HEK293 (cell line): ENCODE measurements around the gene UHMK1.

Experiments used
- CTCF ChIA-PET: fragments of 350-600 bp; formaldehyde crosslinking; extraction: SDS; loops from one replicate; lab custom pipeline; 2021; ENCODE audit warnings: antibody characterized with exemption; lab: Yijun Ruan, JAX
- POLR2A ChIA-PET: fragments of 300-600 bp; formaldehyde crosslinking; extraction: SDS; loops from one replicate; lab custom pipeline; 2020; ENCODE audit warnings: antibody characterized with exemption, inconsistent platforms; lab: Yijun Ruan, JAX
- H3K27ac ChIP-seq: fragments of 200-500 bp; sonication (Bioruptor generic); 2 replicates; pipeline ENCODE4 v1.5.1; 2014; ENCODE audit warnings: low read depth, low read length, control low read depth, inconsistent platforms; ENCODE audit errors: extremely low read depth
- H3K36me3 ChIP-seq, 2 experiments: fragments of 200-500 bp in 1 of 2; sonication (Bioruptor generic) in 1 of 2; 1 replicate in 1 of 2; 2 replicates in 1 of 2; pipeline ENCODE4 v1.5.1; 2014 to 2017; ENCODE audit warnings: inconsistent platforms in 2 of 2, low read length in 2 of 2; ENCODE audit not compliant: control insufficient read depth in 2 of 2, insufficient read depth in 1 of 2
- H3K4me1 ChIP-seq: fragments of 200-500 bp; sonication (Bioruptor generic); 2 replicates; pipeline ENCODE4 v1.5.1; 2014; ENCODE audit warnings: mild to moderate bottlenecking, low read length, inconsistent platforms; ENCODE audit not compliant: control insufficient read depth, insufficient read depth
- H3K4me3 ChIP-seq: 2 replicates; pipeline ENCODE4 v1.5.1; 2011; ENCODE audit warnings: low read depth, mild to moderate bottlenecking, control low read depth, low read length, moderate library complexity
- H3K9me3 ChIP-seq: fragments of 200-500 bp; sonication (Bioruptor generic); 2 replicates; pipeline ENCODE4 v1.5.1; 2014; ENCODE audit warnings: low read depth, low read length, inconsistent platforms; ENCODE audit not compliant: control insufficient read depth, insufficient read depth
- BCL11A ChIP-seq: fragments of 450-650 bp; formaldehyde crosslinking; IDR thresholded peaks from 2 replicates; pipeline ENCODE4 v1.5.1; 2016; ENCODE audit warnings: low read depth, missing biosample characterization, missing genetic modification characterization
- PRDM1 ChIP-seq: fragments of 450-650 bp; formaldehyde crosslinking; IDR thresholded peaks from 2 replicates; pipeline ENCODE4; 2016; ENCODE audit warnings: missing biosample characterization, missing genetic modification characterization
- SETDB1 ChIP-seq: IDR thresholded peaks from one replicate; pipeline ENCODE4 v1.6.1; 2017; ENCODE audit warnings: mild to moderate bottlenecking, low read length, moderate library complexity, mixed read lengths; ENCODE audit not compliant: insufficient read length
- ZBTB11 ChIP-seq: fragments of 450-650 bp; formaldehyde crosslinking; conservative IDR thresholded peaks from 2 replicates; pipeline ENCODE4 v1.5.1; 2016; ENCODE audit warnings: low read depth, missing biosample characterization, missing genetic modification characterization
- ZBTB26 ChIP-seq: fragments of 450-650 bp; formaldehyde crosslinking; optimal IDR thresholded peaks from 2 replicates; pipeline ENCODE3; 2016; ENCODE audit warnings: missing biosample characterization, mild to moderate bottlenecking, missing genetic modification characterization
- ZBTB8A ChIP-seq: fragments of 450-650 bp; formaldehyde crosslinking; IDR thresholded peaks from 2 replicates; pipeline ENCODE4 v1.5.1; 2016; ENCODE audit warnings: missing biosample characterization, missing genetic modification characterization
- ZFP41 ChIP-seq: fragments of 450-650 bp; formaldehyde crosslinking; IDR thresholded peaks from 2 replicates; pipeline ENCODE4 v1.5.1; 2016; ENCODE audit warnings: missing biosample characterization, missing genetic modification characterization, borderline replicate concordance
- ZNF10 ChIP-seq: fragments of 450-650 bp; formaldehyde crosslinking; IDR thresholded peaks from 2 replicates; pipeline ENCODE4 v1.5.1; 2017; ENCODE audit warnings: missing biosample characterization, missing genetic modification characterization
- ZNF114 ChIP-seq: fragments of 450-650 bp; formaldehyde crosslinking; IDR thresholded peaks from 2 replicates; pipeline ENCODE4 v1.5.0; 2017; ENCODE audit warnings: missing biosample characterization, missing genetic modification characterization
- ZNF2 ChIP-seq: fragments of 450-650 bp; formaldehyde crosslinking; IDR thresholded peaks from 2 replicates; pipeline ENCODE4 v1.5.1; 2016; ENCODE audit warnings: missing biosample characterization, missing genetic modification characterization
- ZNF341 ChIP-seq: fragments of 450-650 bp; formaldehyde crosslinking; IDR thresholded peaks from 2 replicates; pipeline ENCODE4; 2016; ENCODE audit warnings: low read depth, missing biosample characterization, missing genetic modification characterization
- ZNF350 ChIP-seq: fragments of 450-650 bp; formaldehyde crosslinking; IDR thresholded peaks from 2 replicates; pipeline ENCODE4 v1.5.0; 2017; ENCODE audit warnings: missing biosample characterization, mild to moderate bottlenecking, missing genetic modification characterization
- ZNF37A ChIP-seq: fragments of 450-650 bp; IDR thresholded peaks from 2 replicates; pipeline ENCODE4 v1.5.1; 2018; ENCODE audit warnings: missing biosample characterization, missing genetic modification characterization
- ZNF624 ChIP-seq: fragments of 450-650 bp; formaldehyde crosslinking; IDR thresholded peaks from 2 replicates; pipeline ENCODE4 v1.5.1; 2017; ENCODE audit warnings: missing biosample characterization, missing genetic modification characterization
- ZNF701 ChIP-seq: fragments of 450-650 bp; formaldehyde crosslinking; IDR thresholded peaks from 2 replicates; pipeline ENCODE4 v1.5.1; 2016; ENCODE audit warnings: missing biosample characterization, missing genetic modification characterization
- ZNF792 ChIP-seq: fragments of 450-650 bp; formaldehyde crosslinking; IDR thresholded peaks from 2 replicates; pipeline ENCODE4 v1.5.1; 2016; ENCODE audit warnings: missing biosample characterization, missing genetic modification characterization
- ZNF830 ChIP-seq: fragments of 450-650 bp; IDR thresholded peaks from 2 replicates; pipeline ENCODE4 v1.5.0; 2018; ENCODE audit warnings: missing biosample characterization, missing genetic modification characterization, low read depth, mild to moderate bottlenecking, moderate library complexity
- ZNF843 ChIP-seq: fragments of 450-650 bp; formaldehyde crosslinking; IDR thresholded peaks from 2 replicates; pipeline ENCODE4 v1.5.1; 2016; ENCODE audit warnings: missing biosample characterization, missing genetic modification characterization
- ZSCAN16 ChIP-seq: fragments of 450-650 bp; formaldehyde crosslinking; IDR thresholded peaks from 2 replicates; pipeline ENCODE4 v1.5.1; 2016; ENCODE audit warnings: missing biosample characterization, missing genetic modification characterization
- TF ChIP-seq, protein P1 (sequence below): fragments of 450-650 bp; formaldehyde crosslinking; IDR thresholded peaks from 2 replicates; pipeline ENCODE4 v1.5.1; 2016; ENCODE audit warnings: missing biosample characterization, missing genetic modification characterization
- TF ChIP-seq, protein P2 (sequence below): sonication (generic); formaldehyde crosslinking; IDR thresholded peaks from 2 replicates; pipeline ENCODE4 v1.8.1; 2022; ENCODE audit warnings: mild to moderate bottlenecking, moderate library complexity, missing genetic modification reagents
- TF ChIP-seq, protein P3 (sequence below): fragments of 450-650 bp; formaldehyde crosslinking; IDR thresholded peaks from 2 replicates; pipeline ENCODE4 v1.5.1; 2017; ENCODE audit warnings: missing biosample characterization, missing genetic modification characterization
- TF ChIP-seq, protein P4 (sequence below): fragments of 450-650 bp; formaldehyde crosslinking; IDR thresholded peaks from 2 replicates; pipeline ENCODE4 v1.5.1; 2016; ENCODE audit warnings: missing biosample characterization, missing genetic modification characterization

Gene UHMK1

DNA sequence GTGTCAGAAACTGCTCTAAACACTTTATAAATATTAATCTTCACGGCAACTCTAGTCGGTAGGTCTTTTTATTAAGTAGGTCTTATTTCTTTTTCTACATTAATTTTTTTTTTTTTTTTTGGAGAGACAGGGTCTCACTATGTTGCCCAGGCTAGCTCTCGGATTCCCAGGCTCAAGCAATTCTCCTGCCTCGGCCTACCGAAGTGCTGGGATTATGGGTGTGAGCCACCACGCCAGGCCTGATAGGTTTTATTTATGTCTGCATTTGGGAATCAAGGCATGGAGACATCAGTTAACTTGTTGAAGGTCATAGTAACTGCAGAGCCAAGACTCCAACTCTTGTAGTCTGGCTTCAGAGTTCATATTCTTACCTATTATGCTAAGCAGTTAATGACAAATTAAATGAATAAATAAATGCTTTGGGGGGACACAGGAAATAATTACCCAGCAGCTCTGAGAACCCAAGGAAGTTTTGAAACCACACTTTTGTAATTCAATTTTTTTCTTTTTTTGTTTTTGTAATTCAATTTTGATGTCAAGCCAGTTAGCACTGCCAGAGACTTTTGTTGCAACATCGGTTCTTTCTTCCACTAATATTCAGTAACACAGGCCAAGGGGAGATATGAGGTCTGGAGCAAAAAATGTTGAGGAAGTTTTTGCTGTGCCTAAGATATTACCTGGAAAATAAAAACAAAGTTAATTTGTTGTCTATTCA lies 54.5 kb downstream of the UHMK1 start:
- ChIA-PET CTCF (interaction anchor here (0.6 kb wide), 1 partner anchor 555 kb away, joined by 3 read pairs; no protein-coding TSS in a partner anchor), POLR2A (no interaction called here)
- no peak overlapping the region for H3K4me3 ChIP-seq
- no peaks in the 10 kb centered on the region for H3K36me3 ChIP-seq
- H3K27ac ChIP-seq = no peak overlapping the region
- no peaks in the 10 kb centered on the region for H3K4me1 ChIP-seq
- TF ChIP-seq SETDB1 (no peak), ZBTB26 (no peak), ZBTB8A (tag by site-specific recombination) (no peak), ZNF2 (no peak), ZFP41 (no peak), PRDM1 (tag by site-specific recombination) (no peak), BCL11A (tag by site-specific recombination) (no peak), ZNF792 (tag by site-specific recombination) (no peak), ZNF843 (tag by site-specific recombination) (no peak), ZNF350 (no peak), ZNF701 (no peak), ZSCAN16 (tag by site-specific recombination) (no peak)
- TF ChIP-seq, protein P1, sequence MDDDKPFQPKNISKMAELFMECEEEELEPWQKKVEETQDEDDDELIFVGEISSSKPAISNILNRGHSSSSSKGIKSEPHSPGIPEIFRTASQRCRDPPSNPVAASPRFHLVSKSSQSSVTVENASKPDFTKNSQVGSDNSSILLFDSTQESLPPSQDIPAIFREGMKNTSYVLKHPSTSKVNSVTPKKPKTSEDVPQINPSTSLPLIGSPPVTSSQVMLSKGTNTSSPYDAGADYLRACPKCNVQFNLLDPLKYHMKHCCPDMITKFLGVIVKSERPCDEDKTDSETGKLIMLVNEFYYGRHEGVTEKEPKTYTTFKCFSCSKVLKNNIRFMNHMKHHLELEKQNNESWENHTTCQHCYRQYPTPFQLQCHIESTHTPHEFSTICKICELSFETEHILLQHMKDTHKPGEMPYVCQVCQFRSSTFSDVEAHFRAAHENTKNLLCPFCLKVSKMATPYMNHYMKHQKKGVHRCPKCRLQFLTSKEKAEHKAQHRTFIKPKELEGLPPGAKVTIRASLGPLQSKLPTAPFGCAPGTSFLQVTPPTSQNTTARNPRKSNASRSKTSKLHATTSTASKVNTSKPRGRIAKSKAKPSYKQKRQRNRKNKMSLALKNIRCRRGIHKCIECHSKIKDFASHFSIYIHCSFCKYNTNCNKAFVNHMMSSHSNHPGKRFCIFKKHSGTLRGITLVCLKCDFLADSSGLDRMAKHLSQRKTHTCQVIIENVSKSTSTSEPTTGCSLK = no peak
- TF ChIP-seq, protein P2, sequence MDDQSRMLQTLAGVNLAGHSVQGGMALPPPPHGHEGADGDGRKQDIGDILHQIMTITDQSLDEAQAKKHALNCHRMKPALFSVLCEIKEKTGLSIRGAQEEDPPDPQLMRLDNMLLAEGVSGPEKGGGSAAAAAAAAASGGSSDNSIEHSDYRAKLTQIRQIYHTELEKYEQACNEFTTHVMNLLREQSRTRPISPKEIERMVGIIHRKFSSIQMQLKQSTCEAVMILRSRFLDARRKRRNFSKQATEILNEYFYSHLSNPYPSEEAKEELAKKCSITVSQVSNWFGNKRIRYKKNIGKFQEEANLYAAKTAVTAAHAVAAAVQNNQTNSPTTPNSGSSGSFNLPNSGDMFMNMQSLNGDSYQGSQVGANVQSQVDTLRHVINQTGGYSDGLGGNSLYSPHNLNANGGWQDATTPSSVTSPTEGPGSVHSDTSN = no peak
- H3K9me3 ChIP-seq = no peaks in the 10 kb centered on the region

DNA sequence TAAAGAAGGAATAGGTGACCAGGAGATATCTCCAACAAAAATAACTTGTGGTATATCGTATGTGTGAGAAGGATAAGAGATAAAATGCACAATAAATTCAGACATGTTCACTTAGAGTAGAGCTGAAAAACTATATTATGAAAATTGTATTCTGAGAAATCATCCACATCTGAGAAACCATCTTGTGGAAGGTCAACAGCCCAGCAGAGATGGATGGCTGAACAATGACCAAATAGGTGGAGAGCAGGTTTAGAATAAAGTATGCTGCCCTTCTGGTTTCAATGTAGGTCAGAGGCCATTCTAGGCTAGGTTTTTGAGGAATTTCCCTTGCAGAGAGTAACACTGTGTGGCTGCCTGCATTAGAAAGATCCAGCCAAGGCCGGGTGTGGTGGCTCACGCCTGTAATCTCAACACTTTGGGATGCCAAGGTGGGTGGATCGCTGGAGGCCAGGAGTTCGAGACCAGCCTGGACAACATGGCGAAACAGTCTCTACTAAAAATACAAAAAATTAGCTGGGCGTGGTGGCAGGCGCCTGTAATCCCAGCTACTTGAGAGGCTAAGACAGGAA lies 55.1 kb downstream of the UHMK1 start:
- CTCF ChIA-PET = no interaction called here
- no peak overlapping the region for H3K27ac ChIP-seq
- TF ChIP-seq, protein P3, sequence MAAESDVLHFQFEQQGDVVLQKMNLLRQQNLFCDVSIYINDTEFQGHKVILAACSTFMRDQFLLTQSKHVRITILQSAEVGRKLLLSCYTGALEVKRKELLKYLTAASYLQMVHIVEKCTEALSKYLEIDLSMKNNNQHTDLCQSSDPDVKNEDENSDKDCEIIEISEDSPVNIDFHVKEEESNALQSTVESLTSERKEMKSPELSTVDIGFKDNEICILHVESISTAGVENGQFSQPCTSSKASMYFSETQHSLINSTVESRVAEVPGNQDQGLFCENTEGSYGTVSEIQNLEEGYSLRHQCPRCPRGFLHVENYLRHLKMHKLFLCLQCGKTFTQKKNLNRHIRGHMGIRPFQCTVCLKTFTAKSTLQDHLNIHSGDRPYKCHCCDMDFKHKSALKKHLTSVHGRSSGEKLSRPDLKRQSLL (tag by site-specific recombination) = no peak
- no peak for TF ChIP-seq ZNF624 (tag by site-specific recombination)
- TF ChIP-seq ZNF830 (tag by site-specific recombination) = no peak
- TF ChIP-seq ZNF10 = no peak
- no peak for TF ChIP-seq ZNF341 (tag by site-specific recombination)
- no peak for TF ChIP-seq ZNF114 (tag by site-specific recombination)
- TF ChIP-seq PRDM1 (tag by site-specific recombination) = no peak
- no peak for TF ChIP-seq ZNF37A
- TF ChIP-seq, protein P4, sequence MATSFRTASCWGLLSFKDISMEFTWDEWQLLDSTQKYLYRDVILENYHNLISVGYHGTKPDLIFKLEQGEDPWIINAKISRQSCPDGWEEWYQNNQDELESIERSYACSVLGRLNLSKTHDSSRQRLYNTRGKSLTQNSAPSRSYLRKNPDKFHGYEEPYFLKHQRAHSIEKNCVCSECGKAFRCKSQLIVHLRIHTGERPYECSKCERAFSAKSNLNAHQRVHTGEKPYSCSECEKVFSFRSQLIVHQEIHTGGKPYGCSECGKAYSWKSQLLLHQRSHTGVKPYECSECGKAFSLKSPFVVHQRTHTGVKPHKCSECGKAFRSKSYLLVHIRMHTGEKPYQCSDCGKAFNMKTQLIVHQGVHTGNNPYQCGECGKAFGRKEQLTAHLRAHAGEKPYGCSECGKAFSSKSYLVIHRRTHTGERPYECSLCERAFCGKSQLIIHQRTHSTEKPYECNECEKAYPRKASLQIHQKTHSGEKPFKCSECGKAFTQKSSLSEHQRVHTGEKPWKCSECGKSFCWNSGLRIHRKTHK = no peak
- no peak for TF ChIP-seq ZBTB11 (tag by site-specific recombination)
- TF ChIP-seq, all 188 proteins: peak for 0
- POLR2A ChIA-PET = interaction anchor here (0.7 kb wide), 1 partner anchor 47 kb away, joined by 5 read pairs; no protein-coding TSS in a partner anchor
- H3K4me1 ChIP-seq = no peaks in the 10 kb centered on the region
- no peaks in the 10 kb centered on the region for H3K9me3 ChIP-seq
- H3K4me3 ChIP-seq = no peak overlapping the region
- H3K36me3 ChIP-seq = no peaks in the 10 kb centered on the region
